Prostate gland (tissue), 2 donors: ENCODE results near the gene DPM3. TPM values are rescaled to one million over a fixed set of nuclear protein-coding genes. Genes with fewer than 3 reads are reported as not detected.

Experiments used
- DNase-seq: peaks from one replicate; pipeline ENCODE4 v3.0.0-alpha.2; 2019; ENCODE audit warnings: low spot score
- H3K27ac ChIP-seq, 2 donors: fragments of 200-600 bp; sonication (generic); 2 replicates each; pipeline ENCODE4 v1.5.1; 2017 to 2019
- H3K27me3 ChIP-seq: fragments of 200-600 bp; sonication (generic); replicated peaks from 2 replicates; pipeline ENCODE4 v1.5.1; 2019; ENCODE audit not compliant: insufficient read depth
- H3K36me3 ChIP-seq, 2 donors: fragments of 200-600 bp; sonication (generic); 1 replicate in 1 of 2; 2 replicates in 1 of 2; pipeline versions ENCODE4 v1.5.1 to v1.8.1; 2017 to 2019
- H3K4me1 ChIP-seq: fragments of 200-600 bp; sonication (generic); replicated peaks from 2 replicates; pipeline ENCODE4 v1.5.1; 2019
- H3K4me3 ChIP-seq, 2 donors: fragments of 200-600 bp; sonication (generic); 2 replicates each; pipeline ENCODE4 v1.5.1; 2017 to 2019
- H3K9me3 ChIP-seq: fragments of 200-600 bp; sonication (generic); 2 replicates; pipeline ENCODE4 v1.5.1; 2017
- POLR2A ChIP-seq: fragments of 450-650 bp; IDR thresholded peaks from one replicate; pipeline ENCODE4 v1.6.1; 2016; ENCODE audit warnings: antibody characterized with exemption, mild to moderate bottlenecking
- POLR2AphosphoS5 ChIP-seq: sonication (generic); formaldehyde crosslinking; IDR thresholded peaks from one replicate; pipeline ENCODE4 v1.6.1; 2017; ENCODE audit warnings: antibody characterized with exemption
- WGBS: methylation state at CpG from one replicate; pipeline ENCODE4 v1.1.5; 2018; 5-methylcytosine and 5-hydroxymethylcytosine counted together
- intact Hi-C: fragments of 100-400 bp; cut with DNase I; formaldehyde crosslinking; loops from one replicate; pipeline ENCODE4 v1.14.2; 2022
- total RNA-seq, 2 donors: library from RNA; depleted of rRNA; stranded (reverse); fragments of >200 nt; gene quantifications; one replicate each; pipeline ENCODE4 v1.1.0, GENCODE V29; 2016
- TF ChIP-seq, protein P1 (sequence below), 4 experiments: fragments of 200-600 bp in 2 of 4; fragments of 450-650 bp in 2 of 4; sonication (generic) in 2 of 4; IDR thresholded peaks; 1 replicate in 3 of 4; 2 replicates in 1 of 4; pipeline ENCODE4 v1.5.1; 2016 to 2019; ENCODE audit warnings: antibody characterized with exemption in 4 of 4, mild to moderate bottlenecking in 2 of 4, moderate library complexity in 2 of 4

DPM3 gene
- total RNA-seq, 2 donors from 2014 or later: 93.6 to 97.0 TPM

DNA sequence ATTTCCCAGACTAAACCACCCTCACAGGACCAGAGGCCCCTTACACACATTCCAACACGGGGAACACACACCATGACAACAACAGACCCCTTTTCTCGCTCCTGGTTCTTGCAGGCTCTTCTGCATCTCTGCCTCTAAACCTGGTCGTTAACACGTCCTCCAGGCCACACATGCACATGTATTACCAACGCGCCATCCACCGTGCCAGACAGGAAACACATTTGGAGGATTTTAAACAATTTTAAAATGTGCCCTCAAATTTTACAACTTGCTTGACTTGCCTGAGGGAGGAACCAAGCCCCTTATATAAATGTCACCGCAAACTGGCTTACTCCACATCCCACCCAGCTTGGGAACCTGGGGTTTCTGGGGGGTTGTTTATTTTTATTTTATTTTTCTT, 29.5 kb downstream of the DPM3 start:
- DNase-seq: no peak
- Histone ChIP-seq H3K27ac (no peak overlapping the region), H3K36me3 (no peaks in the 10 kb centered on the region), H3K4me1 (no peaks in the 10 kb centered on the region), H3K27me3 (no peaks in the 10 kb centered on the region), H3K9me3 (no peaks in the 10 kb centered on the region), H3K4me3 (no peak overlapping the region)
- intact Hi-C loops: no loop called here
- TF ChIP-seq POLR2AphosphoS5: no peak
- TF ChIP-seq, protein P1, sequence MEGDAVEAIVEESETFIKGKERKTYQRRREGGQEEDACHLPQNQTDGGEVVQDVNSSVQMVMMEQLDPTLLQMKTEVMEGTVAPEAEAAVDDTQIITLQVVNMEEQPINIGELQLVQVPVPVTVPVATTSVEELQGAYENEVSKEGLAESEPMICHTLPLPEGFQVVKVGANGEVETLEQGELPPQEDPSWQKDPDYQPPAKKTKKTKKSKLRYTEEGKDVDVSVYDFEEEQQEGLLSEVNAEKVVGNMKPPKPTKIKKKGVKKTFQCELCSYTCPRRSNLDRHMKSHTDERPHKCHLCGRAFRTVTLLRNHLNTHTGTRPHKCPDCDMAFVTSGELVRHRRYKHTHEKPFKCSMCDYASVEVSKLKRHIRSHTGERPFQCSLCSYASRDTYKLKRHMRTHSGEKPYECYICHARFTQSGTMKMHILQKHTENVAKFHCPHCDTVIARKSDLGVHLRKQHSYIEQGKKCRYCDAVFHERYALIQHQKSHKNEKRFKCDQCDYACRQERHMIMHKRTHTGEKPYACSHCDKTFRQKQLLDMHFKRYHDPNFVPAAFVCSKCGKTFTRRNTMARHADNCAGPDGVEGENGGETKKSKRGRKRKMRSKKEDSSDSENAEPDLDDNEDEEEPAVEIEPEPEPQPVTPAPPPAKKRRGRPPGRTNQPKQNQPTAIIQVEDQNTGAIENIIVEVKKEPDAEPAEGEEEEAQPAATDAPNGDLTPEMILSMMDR (IDR thresholded peaks at IDR 0.05): no peak
- TF ChIP-seq POLR2A: no peak
- 38% methylated on average over 8 of the region's 8 CpGs for WGBS

DNA sequence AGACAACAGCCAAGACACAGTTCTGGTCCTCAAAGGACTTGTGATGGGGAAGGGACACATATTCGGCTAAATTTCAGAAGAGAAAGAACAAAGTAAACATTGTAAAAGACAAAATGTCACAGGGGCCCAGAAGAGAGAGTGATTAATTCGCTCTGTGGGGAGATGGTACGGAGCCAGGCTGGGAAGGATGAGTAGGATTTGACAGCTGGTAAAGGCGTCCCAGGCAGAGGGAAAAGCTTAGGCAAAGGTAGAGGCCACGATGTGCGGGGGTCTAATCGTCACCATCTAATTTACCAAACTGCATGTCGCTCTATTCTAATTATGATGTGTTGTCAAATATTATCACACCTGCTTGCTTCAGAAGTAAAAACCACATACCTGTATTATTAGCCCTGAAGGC, 29.9 kb downstream of the DPM3 start:
- Histone ChIP-seq H3K27me3 (no peaks in the 10 kb centered on the region), H3K9me3 (no peaks in the 10 kb centered on the region), H3K27ac (no peak overlapping the region), H3K36me3 (no peaks in the 10 kb centered on the region), H3K4me1 (no peaks in the 10 kb centered on the region), H3K4me3 (no peak overlapping the region)
- no peak for TF ChIP-seq POLR2AphosphoS5
- TF ChIP-seq POLR2A: no peak
- TF ChIP-seq, protein P1 (IDR thresholded peaks at IDR 0.05): no peak
- WGBS: 23% methylated on average over 8 of the region's 8 CpGs
- intact Hi-C loops: no loop called here
- no peak for DNase-seq

DNA sequence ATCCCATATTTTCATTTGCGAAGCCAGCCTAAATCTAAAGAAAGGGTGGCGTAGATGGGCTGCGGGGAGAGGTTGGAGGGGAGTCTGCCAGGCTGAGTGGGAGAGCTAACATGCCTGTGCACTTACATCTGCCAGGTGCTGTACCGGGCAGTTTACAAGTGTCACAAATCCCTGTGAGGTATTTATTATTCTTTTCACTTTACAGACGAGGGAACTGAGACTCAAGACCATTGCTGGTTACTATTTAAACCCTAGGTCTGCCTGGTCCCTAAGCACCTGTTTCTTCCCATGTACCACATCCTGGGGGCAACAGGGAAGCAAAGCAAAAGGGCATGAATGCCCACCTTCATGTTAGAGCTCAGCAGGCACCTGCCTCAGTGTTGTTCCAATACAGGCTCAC, 32.0 kb downstream of the DPM3 start:
- no peak for DNase-seq
- TF ChIP-seq, protein P1 (IDR thresholded peaks at IDR 0.05): no peak
- WGBS: 53% methylated on average over 5 of the region's 5 CpGs
- intact Hi-C loops: no loop called here
- no peak overlapping the region for H3K4me3 ChIP-seq
- H3K27me3 ChIP-seq: no peaks in the 10 kb centered on the region
- no peaks in the 10 kb centered on the region for H3K9me3 ChIP-seq
- no peaks in the 10 kb centered on the region for H3K36me3 ChIP-seq
- H3K27ac ChIP-seq: no peak overlapping the region
- H3K4me1 ChIP-seq: no peaks in the 10 kb centered on the region

DNA sequence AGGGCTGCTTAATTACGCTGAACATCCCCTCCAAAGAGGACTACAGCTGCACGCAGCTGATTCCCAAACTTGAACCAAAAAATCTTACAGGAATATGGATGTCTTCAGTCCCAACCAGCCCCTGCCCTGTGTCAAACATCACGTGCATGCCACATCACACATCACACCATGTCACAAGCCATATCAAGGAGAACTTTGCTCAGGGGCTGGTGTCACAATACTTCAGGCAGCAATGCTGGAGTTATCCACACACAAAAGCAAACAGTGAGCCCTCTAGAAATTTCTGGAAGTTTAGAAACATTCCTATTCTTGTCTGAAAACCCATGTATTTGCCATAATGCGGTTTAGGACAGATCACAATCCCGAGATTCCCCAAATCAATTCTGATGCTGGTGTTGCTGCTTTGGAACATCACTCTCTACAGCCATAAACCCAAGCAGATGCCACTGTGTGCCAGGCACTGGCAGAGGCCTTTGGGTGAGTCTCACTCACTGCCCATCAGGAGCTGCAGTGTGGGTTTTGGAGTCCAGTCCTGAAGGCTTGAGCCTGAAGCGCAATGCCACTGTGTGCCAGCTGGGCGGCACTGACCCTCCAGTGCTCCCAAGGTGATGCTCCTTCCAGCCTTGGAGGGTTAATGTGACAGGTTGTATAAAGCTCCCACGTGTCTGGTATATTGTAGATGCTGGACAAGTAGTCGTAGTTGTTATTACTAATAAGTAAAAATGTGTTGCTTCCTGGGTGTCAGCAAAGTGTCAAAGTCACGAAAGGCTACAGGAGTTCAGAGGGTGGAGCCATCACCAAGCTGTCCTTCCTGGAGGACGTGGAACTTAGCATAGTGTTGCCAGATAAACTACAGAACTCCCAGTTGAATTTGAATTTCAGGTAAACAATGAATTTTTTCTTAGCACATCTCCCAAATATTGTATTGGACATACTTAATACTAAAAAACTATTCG, 32.7 kb downstream of the DPM3 start:
- Histone ChIP-seq H3K27me3 (no peaks in the 10 kb centered on the region), H3K9me3 (no peaks in the 10 kb centered on the region), H3K4me3 (no peak overlapping the region), H3K4me1 (no peaks in the 10 kb centered on the region), H3K27ac (no peak overlapping the region), H3K36me3 (no peaks in the 10 kb centered on the region)
- 77% methylated on average over 12 of the region's 12 CpGs for WGBS
- TF ChIP-seq POLR2AphosphoS5: no peak
- no peak for TF ChIP-seq POLR2A
- TF ChIP-seq, protein P1 (IDR thresholded peaks at IDR 0.05): no peak
- DNase-seq: no peak
- intact Hi-C loops: no loop called here

DNA sequence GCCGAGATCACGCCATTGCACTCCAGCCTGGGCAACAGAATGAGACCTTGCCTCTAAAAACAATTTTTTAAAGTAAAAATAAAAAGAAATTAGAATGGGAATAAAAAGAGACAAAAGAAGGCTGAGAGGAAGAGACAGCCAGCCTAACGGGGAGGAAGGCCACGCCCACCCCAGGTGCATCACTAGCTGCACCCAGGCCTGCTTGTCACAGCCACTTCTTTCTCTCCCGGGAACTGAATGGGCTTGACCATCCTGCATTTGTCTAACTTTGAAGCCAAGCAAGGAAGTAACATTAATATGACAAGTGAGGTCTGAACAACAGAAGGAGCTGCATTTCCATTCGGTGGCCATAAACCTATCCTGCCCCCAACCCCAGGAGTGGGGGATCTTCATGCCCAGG, 33.5 kb downstream of the DPM3 start:
- WGBS: 74% methylated on average over 6 of the region's 6 CpGs
- Histone ChIP-seq H3K4me3 (no peak overlapping the region), H3K9me3 (no peaks in the 10 kb centered on the region), H3K27ac (no peak overlapping the region), H3K36me3 (no peaks in the 10 kb centered on the region), H3K4me1 (no peaks in the 10 kb centered on the region), H3K27me3 (no peaks in the 10 kb centered on the region)
- TF ChIP-seq POLR2AphosphoS5: no peak
- TF ChIP-seq, protein P1 (IDR thresholded peaks at IDR 0.05): no peak
- no peak for TF ChIP-seq POLR2A
- intact Hi-C loops: no loop called here
- DNase-seq: no peak
